LNCAP (cell line): ENCODE measurements around the gene HOXA3.

ENCODE experiments used
- CTCF ChIP-seq: fragments of 450-650 bp; IDR thresholded peaks from 2 replicates; pipeline ENCODE4 v1.5.1; 2017; ENCODE audit warnings: mild to moderate bottlenecking

HOXA3 gene

GRCh38 chr7:27064661-27065060, 87.7 kb downstream of the HOXA3 start:
- TF ChIP-seq CTCF: no peak

DNA sequence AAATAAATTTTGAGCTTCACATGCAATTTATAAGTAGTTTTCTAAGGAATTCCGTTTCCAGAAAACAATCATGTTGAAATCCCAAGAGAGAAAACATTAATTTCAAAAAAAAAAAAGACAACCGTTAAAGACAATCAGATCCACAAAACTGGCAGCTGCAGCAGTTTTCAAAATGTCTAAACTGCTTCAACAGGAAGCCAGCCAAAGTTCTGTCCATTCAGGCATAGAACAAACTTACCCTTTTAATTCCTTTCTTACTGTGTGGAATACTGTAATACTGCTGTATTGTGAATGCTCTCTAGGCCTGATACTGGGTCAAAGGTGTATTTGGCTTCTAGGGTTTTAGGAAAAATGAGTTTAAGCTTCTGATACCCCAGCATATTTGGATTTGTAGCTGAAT, 88.2 kb downstream of the HOXA3 start:
- no peak for TF ChIP-seq CTCF

DNA sequence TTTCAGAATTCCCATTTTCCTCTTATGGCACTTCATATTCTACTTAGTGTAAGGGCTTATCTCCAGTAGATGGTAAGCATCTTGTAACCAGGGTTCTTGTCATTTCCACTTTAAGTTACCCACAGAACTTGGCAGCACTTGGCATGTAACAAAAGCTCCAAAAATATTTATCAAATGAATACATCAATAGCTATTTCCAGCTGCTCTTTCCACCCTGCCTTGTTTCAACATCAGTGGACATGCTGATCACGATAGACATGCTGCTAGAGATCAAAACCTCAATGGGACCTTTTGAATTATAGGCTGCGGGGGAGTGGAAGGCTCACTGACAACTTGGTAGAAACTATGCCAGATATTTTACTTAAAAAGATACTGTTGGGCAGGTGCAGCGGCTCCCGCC, 89.4 kb downstream of the HOXA3 start:
- no peak for TF ChIP-seq CTCF
